GM21528 (cell line): Measurements from ENCODE around the gene DTL.

Source experiments
- ATAC-seq: cut with Tn5 transposase; IDR thresholded peaks from one replicate; pipeline ENCODE4 v1.9.1; 2021; ENCODE audit warnings: mild to moderate bottlenecking, moderate library complexity; ENCODE audit not compliant: unreplicated experiment, low FRiP score

DTL gene

DNA sequence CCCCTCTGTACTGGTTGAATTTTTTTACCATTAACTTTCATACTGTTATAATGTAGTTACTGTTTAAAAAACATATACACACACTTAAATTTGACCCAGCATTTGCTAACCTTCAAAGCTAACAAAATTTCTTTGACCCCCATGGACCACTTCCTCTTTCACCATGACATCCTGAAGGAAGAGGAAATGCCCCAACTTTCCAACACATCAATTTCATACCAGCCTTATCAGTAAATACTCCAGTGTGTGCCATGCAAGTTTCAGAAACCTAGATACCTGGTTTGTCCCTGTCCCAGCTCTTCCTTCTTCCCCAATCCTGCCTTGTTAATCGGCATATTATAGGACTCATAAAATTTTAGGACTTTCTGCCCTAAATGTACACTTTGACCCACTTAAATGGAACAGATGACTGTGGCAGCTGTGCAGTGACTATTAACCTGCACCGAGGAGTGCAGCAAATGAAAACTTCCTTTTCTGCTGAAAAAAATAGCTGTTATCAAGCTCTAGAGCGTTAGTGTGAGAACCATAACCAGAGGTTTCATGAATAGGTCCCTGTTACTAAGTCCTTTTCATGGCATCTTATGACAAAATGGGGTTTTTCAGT is 54.1 kb downstream of the DTL start:
- ATAC-seq = no peak

DNA sequence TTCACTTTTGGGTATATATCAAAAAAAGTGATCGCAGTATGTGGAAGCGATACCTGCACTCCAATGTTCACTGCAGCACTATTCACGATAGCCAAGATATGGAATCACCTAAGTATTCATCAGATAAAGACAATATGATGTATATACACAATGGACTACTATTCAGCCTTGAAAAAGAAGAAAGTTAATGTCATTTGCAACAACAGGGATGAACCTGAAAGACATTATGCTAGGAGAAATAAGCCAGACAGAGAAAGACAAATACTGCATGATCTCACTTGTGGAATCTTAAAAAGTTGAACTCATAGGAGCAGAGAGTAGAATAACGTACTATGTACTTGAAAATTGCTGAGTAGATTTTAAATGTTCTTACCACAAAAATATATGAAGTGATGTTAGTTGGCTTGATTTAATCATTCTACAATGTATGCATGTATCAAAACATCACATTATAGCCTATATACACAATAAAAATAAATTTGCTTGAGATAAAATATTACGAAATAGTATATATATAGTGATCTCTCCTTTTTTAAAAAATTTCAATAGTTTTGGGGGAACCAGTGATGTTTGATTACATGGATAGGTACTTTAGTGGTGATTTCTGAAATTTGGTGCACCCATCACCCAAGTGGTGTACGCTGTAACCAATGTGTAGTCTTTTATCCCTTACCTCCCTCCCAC is 56.0 kb downstream of the DTL start:
- ATAC-seq = no peak

DNA sequence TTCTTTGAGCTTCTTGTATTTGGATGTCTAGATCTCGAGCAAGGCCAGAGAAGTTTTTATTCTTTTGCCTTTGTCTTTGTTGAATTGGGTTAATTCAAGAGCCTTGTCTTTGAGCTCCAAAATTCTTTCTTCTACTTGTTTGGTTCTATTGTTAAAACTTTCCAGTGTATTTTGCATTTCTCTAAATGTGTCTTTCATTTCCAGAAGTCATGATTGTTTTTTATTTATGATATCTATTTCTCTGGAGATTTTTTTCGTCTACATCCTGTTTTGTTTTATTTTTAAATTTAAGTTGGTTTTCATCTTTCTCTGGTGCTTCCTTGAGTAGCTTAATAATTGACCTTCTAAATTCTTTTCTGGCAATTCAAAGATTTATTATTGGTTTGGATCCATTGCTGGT is 61.8 kb downstream of the DTL start:
- ATAC-seq = no peak

DNA sequence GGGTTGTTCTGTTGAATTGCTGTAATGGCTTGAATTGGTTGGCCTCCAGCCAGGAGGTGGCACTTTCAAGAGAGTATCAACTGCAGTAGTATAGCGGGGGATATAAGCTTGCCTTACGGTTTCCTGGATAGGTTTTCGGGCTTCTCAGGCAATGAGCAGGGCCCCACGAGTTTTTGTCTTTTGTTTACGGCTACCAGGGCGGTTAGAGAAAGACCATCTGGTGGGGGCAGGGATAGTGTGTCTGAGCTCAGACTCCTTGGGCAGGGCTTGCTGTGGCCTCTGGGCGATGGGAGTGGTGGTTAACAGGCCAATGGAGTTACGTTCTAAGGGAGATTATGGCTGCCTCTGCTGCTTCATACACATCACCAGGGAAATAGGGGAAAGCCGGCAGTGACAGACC is 62.8 kb downstream of the DTL start:
- no peak for ATAC-seq

DNA sequence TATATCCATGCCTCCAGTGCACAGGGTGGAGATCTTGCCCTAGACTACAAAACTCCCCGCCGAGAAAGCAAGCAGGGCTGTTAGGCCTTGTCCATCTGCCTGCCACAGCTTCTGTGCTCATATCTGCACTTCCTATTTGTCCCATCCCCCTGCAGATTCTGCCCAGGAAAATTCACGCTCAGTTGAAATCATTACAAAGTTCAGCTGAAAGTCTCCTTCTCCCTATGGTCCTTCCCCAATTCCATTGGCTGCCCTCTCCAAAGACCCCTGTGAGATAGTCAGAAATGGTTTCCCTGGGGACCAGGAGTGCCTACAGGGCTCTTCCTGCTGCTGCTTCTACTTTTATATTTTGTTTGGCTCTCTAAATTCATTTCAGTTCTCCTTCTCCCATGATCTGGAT is 63.2 kb downstream of the DTL start:
- ATAC-seq = no peak

DNA sequence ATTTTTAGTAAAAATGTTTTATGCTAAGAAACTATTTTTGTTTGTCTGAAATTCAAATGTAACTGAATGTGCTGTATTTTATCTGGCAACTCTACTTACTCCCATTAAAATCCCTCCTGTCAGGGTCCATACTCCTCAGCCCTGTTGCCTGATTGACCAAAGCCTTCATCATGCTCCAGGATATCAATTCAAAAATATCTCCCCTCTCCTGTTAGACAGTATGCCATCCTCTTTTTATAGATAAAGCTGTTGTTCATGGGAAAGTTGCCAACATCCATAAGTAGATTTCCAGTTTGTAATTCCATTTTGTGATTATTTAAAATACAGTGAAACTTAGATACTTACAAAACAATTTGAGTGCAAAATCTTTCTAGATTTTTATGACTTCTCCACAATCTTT is 65.7 kb downstream of the DTL start:
- no peak for ATAC-seq

DNA sequence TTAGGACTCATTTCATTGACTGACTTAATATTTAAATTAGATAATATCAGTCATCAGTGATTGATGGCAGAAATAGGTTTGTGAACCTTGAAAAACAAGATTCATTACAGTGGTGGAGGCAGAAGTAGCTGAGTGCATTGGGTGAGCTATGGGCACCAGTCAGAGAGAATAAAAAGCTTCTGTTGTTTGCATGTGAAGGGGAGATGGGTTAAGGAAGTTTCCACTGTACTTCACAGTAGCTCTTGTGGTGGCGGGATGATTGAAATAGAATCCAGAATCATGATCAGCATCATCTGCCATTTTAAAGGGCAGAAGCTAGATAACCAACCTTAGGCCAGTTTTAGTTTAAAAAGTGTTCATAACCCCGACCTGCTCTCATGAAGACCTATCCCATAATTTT is 66.2 kb downstream of the DTL start:
- ATAC-seq = no peak

DNA sequence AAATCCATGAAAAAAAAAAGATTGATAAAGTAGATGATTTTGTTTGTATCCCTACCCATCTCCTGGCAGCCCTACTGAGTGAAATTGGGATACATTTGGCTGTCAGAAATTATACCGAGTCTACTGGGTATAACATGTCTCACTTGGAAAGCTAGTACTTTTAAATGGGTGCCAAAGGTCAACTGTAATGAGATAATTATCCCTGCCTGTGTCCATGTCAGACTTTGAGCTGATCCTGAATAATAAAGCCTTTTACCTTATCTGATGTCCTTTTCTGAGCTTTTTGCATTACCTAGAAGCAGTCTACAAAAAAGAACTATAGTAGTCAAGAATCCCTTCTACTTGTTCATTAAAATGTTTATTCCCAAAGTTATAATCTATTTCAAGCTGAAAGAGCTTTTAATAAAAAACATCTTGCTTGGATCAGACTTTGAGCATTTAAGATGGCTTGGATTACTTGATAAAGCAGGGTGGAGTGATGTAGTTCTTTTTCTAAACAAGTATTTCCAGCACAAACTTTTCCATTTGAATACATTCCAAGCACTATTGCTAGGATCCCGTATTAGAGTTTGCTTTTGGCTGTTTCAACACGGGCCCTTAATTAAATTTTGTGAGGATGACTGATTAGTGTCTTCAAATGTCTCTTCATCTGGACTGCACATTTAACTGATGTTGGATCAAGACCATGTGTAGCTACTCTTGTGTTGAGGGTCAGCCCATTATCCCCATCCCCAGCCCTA is 69.2 kb downstream of the DTL start:
- ATAC-seq = no peak

DNA sequence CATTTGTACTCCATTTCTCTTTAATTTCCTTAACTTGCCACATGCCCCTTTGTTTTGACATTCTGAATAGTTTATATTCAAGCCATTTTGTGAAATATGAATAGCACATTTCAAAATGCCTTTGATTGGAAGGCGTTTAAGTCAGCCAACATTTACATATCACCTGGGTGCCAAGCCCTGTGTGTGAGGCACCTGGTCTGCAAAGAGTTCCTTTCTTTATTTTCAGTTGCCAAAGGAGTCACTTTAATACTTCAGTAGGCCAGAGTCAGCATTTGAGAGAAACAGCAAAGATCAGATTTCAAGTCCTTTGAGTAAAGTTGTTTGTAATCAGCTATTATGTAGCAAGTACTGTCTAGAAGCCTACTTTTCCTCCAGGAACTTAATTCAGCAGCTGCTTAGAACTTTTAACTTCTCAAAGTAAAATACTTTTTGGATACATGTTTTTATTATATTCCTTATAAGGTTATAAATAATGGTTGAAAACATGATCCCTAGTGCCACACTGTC is 70.8 kb downstream of the DTL start:
- ATAC-seq = no peak

DNA sequence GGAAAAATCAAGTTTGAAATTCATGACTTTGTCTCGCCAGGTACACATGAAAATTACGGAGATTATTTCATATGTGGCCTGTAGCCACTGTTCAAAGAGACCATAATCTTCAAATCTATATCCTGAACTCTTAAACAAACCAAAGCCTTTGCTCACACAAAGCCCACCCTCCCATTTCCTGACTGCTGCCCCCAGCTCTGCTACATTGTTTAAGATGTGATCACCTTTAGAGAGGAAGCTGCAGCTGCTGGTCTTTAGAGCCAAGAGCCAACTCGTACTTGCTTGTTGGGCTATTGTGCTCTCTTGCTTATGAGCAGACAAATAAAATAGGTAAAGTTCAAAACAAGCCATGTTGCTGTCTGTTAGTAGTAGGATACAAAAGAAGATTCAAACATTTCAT is 71.9 kb downstream of the DTL start:
- no peak for ATAC-seq

DNA sequence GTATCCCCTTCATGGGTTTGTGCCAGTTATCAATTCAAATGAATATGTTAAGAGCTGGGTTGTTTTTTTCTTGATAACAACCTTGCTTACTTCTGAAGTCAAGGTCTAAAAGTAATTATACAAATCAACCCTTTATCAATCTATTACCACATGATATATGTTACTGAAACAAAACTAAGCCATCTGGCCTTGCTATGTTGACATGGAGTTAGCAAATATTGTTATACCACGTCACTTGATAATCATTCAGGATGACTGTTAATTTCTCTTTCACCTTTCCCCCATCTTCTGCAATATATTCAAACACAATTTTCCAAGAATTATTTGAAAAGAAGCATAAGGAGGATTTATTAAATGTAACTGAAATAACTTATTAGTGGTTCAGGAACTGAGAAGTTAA is 72.6 kb downstream of the DTL start:
- ATAC-seq = no peak

DNA sequence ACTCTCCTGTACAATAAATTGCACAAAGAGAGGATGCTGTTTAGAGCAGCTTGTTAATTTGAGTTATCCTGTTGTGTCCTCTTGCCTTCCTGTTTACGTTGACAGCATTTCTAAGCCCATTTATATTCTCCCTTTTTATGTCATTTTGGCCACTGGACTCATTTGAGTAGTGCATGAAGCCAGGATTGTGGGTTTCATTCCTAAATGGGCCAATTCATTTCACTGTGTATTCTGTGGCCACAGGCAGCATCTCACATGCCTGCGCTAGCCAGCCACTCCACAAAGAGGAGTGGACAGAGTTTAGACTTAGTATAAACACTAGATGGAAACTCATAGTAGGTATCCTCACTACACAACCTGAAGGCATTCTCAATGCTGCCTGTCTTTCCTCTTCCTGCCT is 73.4 kb downstream of the DTL start:
- no peak for ATAC-seq

DNA sequence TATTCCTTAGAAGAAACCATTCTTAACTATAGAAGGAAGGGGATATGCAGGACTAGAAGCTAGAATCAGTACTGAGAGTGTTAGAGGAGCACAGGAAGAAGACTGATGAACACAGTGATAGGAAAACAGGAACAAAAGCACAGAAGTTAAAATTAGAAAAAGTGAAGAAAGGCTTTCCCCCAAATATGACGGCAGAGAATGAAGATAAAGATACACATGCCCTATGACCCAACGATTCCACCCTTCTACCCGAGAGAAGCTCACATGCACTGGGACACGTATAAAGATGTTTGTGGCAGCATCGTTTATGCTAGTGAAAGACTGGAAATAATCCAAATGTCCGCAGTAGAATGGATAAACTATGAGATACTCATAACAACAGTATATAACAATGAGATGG is 74.2 kb downstream of the DTL start:
- ATAC-seq = no peak

DNA sequence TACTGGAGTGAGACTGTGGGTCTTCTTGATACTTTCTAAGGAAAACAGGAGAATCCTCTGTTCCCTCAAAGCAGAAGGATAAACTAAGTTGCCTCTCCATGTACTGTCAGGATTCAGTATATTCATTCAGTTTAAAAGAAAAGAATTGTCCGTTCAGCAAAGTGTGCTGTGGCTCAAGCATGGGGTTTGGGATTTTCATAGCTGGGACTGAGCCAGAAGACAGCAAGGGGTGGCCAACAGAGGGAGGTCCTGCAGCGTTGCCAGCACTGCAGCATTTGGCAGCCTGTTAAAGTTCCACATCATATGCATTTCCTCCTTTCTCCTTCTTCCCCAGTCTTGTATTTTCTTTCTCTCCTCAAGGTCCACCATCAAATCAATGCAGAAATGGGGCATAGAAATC is 75.1 kb downstream of the DTL start:
- no peak for ATAC-seq

DNA sequence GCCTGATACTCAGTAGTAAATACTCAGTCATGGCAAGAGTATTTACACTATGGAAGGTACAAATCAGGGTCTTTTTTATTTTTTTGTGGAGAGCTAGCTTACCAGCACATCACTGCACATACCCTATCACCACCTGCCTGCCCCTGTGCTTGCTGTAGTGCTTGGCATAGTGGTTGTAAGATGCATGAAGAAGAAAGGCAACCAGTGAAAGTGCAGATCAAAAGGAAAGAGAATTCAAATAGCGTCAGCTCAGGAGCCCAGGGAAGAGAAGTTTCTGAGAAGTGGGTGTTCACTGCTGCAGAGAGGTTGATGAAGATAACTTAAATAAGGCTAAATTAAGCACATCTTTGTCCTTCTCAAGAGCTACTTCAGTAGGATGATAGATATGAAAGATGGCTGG is 76.0 kb downstream of the DTL start:
- no peak for ATAC-seq

DNA sequence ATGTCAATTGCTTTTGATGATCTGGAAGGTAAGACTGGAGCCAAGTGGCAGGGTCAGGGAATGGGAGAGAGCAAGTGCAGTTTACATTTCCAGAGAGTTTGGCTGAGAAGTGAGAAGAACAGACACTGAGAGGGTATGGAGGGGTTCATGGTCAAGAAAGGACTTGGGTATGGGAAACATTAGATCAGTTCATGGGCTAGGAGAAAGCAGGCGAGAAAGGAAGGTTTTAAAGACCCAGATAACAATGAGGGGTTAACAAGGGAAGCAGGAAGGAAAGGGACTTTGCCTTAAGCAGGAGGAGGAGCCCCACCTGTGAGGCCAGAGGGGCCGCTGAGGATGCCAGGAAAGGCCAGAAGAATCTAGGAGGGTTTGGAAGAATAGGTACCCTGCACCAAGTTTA is 78.2 kb downstream of the DTL start:
- no peak for ATAC-seq

DNA sequence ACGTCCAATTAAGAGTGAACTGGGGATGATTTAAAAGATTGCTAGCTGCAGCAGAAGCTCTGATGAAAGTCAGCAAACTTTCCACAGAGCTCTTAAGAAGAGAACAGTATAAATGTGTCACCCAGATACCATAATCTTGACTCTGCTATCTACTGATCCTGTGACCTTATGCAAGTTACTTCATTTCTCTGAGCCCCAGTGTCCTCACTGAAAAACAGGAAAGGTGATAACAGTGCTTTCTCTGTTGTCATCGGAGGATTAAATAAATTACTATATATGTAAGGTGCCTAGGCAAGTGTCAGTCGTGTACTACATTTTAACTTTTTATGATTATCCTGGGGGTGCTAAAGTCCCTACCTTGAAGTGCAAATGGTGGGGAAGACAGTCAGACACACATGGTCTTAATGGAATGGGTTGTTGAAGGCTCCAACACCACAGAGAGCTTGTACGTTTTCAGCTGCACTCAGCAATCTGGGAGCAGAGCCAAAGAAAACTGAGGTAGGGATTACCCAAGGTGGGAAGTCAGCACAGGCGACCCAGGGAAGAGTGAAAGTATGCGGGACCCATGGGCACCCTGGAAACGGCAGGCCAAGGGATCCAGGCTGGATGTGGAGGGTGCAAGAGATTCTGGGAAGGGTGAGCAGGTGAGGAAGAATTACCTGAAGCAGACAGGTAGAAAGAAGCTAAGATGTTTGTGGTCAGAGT is 82.8 kb downstream of the DTL start:
- ATAC-seq = no peak

DNA sequence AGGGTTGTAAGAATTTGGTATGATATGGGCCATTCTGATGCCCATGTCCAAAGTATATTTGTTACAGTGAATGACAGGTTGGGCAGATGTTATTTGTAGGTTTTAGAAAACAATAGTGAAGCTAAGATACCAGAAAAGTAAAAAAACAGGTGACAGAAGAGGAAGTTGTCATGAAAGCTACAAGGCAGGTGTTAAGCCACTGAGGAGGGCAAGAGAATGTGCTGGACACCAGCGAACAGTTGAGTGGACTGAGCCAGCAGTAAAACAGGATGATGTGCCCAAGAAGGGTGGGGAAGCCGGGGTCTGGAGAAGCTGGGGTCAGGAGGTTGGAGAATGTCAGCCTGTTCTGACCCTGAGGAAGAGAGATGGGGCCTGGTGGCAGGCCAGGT is 83.3 kb downstream of the DTL start:
- no peak for ATAC-seq

DNA sequence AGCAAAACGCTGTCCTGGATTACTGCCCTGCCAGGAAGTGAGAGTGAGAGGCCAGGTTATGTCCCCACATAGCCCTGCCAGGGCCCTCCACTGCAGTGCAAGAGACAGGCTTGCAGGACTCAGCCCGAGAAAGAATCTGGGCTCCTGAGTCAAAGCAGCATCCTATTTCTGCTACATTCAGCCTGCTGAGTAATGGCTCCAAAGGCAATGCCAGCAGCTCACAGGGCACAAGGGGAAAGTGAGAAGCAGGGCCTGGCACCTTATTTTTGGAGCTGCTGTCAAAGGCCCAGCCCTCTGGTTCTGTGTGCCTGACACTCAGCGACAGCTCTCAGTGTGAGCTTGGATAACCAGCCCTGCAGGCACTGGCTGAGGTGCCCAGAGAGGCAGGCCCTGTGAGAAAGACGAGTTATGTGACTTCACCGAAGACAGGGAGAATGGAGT is 83.9 kb downstream of the DTL start:
- no peak for ATAC-seq

DNA sequence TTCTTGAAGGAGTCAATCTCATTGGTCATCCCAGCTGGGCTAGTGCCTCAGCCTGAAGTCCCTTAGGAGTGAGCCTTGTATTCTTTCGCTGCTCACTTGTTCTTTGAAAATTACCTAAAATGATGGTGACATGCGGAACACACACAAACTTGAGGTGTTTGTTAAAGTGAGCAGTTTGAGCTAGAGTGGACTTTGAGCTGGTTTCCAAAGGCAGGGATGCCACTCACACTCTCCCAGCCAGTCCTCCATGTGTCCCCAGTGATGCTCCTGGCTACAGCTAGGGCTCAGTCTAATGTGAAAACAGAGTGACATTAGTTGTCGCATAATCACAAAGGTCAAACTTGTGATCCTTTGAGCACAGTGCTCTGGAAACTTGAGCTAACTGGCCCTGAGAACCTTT is 84.3 kb downstream of the DTL start:
- no peak for ATAC-seq

DNA sequence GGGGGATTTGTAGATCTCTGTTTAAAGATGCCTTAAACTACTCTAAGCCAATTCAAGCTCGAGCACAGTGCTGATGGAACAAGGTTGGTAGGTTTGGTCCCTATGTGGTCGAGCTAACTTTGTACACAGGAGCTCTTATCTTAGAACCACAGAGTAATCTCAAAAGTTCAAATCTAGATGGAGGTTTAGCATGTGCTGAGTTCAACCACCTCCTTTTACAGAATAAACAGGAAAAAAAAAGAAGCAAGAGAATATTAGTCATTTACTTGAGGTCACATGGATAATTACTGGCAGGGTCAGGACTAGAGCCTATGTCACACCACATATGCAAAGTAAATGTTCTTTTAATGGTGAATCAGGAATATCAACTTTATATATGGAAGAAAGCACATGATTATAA is 86.2 kb downstream of the DTL start:
- no peak for ATAC-seq
